ENCODE data around the gene FDX1.

The FDX1 gene

DNA sequence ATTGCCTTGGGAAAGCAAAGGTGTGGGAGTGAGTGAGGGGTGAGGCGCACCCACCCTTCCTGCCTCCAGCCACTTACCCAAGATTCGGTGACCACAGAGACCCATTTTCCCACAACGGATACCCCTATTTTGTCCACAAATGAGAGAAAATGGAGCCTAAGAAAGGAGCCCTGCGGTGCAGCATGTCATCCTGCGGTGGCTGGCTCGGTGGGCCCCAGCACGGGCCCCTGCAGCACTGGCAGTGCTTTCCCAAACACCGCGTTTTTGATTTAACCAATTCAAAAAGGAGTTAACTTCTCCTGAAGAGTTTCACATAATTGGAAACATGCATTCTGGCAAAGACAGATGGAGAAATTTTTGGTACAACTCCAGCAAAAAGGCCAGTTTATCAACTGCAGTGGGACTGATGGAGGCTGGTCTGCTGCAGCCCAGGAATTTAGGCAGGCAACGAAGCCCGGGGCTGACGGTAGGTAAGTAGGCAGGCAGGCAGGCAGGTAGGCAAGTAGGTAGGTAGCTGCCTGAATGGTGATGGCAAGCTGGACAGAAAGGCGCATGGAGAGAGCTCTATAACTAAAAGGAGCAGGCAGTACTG, 84.2 kb downstream of the FDX1 start:
- no peak for DNase-seq
